Vein endothelial cell (primary cell): Measurements from ENCODE around the gene ARL8A. TPM values are rescaled to one million over a fixed set of nuclear protein-coding genes. Genes with fewer than 3 reads are reported as not detected.

Experiments used
- small RNA-seq: library from RNA; depleted of rRNA; stranded (forward); fragments of <200 nt; gene quantifications from one replicate; pipeline ENCODE3, GENCODE V24; 2012
- total RNA-seq: library from RNA; depleted of rRNA; stranded (reverse); fragments of >200 nt; gene quantifications from 2 replicates; pipeline ENCODE4 v1.2.3, GENCODE V29; 2012

Gene ARL8A
- 32.0 and 39.6 TPM in 2 replicates for total RNA-seq

DNA sequence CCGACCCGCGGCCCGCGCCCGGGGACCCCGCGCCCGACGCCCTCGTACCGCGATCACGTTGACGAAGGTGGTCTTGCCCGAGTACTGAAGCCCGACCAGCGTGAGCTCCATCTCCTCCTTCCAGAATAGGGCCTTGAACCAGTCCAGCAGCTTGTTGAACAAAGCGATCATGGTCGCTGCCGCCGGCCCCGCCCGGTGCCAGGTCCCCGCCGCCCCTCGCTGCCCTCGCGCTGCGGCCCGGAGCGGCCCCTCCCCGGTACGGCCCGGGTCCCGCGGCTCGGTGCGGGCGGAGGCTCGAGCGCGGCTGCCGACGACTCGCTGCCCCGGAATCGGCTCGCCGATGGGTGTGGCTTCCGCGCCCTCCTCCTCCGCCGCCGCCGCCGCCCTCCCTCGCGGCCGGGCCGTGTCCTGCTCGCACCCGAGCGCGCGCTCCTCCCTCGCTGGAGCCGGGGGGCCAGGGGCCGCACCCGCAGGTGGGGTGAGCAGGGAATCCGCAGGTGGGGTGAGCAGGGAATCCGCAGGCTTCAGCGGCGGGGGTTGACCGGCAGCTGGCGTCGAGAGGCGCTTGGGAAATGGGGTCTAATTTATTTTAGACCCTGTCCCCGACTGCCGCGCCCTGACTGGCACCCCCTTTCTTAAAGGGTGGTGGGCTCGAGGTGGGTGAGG, at the start of gene ARL8A:
ARL8A (minus strand) TSS at position 336 of the 666 bp plus-strand sequence; CDS start at position 171, 165 bp downstream.

DNA sequence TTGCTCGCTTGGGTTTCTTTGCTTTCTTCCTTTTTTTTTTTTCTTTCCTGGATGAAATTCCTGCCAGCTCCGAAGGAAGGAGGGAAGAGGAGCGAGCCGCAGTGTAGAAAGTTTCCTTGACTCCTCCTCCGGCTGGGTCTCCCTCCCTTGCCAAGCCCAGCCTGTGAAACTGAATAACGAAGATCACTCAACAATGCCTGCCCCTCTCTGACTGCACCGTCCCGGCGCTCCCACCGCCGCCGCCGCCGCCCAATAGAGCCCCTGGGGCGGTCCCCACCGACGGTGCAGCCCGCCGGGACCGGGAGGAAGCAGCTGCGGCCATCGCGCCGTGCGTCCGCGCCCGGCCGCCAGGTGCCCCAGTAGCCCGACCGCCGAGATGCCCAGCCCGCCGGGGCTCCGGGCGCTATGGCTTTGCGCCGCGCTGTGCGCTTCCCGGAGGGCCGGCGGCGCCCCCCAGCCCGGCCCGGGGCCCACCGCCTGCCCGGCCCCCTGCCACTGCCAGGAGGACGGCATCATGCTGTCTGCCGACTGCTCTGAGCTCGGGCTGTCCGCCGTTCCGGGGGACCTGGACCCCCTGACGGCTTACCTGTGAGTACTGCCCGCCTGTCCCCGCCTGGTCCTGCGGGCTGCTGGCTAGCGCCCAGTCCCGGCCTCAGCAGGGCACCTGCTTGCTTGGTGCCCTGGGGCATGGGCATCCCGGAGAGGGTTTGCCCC, 49.2 kb upstream of the ARL8A start, which contains the start of gene LGR6:
LGR6 (plus strand) TSS at position 186 of the 714 bp plus-strand sequence; CDS start at position 377, 191 bp downstream.

DNA sequence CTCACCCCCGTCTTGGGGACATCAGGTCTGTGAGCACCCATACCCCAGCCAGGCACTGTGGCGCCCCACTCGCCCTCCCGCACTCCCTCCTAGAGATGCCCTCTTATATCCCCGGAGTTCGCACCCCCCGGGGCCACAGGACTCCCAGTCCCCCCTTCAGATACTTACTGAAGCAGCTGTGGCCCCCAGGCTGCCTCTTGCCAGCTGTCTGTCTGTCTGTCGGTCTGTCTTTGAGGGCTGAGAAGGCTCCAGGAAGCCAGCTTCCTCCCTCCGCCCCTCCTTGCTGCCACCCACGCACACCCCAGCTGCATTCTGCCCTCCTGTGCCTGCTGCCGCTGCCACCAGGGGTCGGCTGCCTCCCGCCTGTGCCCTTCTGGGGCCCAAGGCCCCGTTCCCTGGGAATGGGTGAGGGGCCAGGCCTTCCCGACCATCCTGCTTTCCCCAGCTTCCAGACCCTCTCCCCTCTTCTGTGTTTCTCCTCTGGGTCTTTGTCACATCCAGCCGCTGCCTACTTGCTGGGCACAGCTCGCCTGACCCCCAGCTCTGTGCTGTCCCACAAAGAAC, 15.9 kb upstream of the ARL8A start, which contains the start of gene PTPN7:
PTPN7 (minus strand) TSS at position 226 of the 564 bp plus-strand sequence. CDS start 1,200 bp downstream, outside the sequence.

DNA sequence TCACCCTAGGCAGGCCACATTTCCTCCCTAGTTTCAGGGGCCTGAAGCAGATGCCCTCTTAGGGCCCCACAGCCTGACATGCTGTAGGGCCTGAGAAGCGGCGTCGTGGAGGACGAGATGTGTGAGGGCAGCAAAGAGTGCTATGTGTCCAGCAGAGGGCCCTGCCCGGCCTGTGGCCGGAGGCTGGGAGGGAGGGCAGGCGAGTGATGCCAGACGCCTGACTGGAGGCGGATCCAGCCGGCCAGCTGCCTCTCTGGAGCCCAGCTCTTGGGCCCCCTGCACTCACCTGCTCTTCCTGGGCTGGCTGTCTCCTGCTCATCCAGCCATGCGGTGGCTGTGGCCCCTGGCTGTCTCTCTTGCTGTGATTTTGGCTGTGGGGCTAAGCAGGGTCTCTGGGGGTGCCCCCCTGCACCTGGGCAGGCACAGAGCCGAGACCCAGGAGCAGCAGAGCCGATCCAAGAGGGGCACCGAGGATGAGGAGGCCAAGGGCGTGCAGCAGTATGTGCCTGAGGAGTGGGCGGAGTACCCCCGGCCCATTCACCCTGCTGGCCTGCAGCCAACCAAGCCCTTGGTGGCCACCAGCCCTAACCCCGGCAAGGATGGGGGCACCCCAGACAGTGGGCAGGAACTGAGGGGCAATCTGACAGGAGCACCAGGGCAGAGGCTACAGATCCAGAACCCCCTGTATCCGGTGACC, 21.8 kb downstream of the ARL8A start, which contains the start of gene GPR37L1:
GPR37L1 (plus strand) TSS at position 279 of the 697 bp plus-strand sequence; CDS start at position 326, 47 bp downstream.

Small RNA genes lying within 50 kb of the gene (small RNA-seq; reads per million reads assigned to genes)
- gene CRIP1P3: not detected

Other genes starting within 250 kb of the ARL8A start
- under 0.01 and 0.10 TPM in 2 replicates for gene LMOD1, start 198.2 kb downstream of the ARL8A start, total RNA-seq
- gene TIMM17A, start 189.2 kb downstream of the ARL8A start, total RNA-seq: 49.6 and 66.3 TPM in 2 replicates
- gene RNPEP, start 162.1 kb downstream of the ARL8A start, total RNA-seq: 63.6 and 76.4 TPM in 2 replicates
- 0.10 and 0.65 TPM in 2 replicates for gene ELF3, start 134.2 kb downstream of the ARL8A start, total RNA-seq
- gene GPR37L1, start 21.8 kb downstream of the ARL8A start, total RNA-seq: not detected in 2 replicates
- gene PTPN7, start 15.9 kb upstream of the ARL8A start, total RNA-seq: 0.76 TPM in 1 of 2 replicates, not detected in the other
- under 0.01 TPM in 1 of 2 replicates, not detected in the other for gene LGR6, start 49.1 kb upstream of the ARL8A start, total RNA-seq
- gene UBE2T, start 197.2 kb upstream of the ARL8A start, total RNA-seq: 18.9 and 29.5 TPM in 2 replicates
- 8.2 and 13.2 TPM in 2 replicates for gene PPP1R12B, start 204.0 kb upstream of the ARL8A start, total RNA-seq